Caco-2 (cell line): Measurements from ENCODE around the gene RCSD1. TPM values are rescaled to one million over a fixed set of nuclear protein-coding genes. Genes with fewer than 3 reads are reported as not detected.

Source experiments
- BruUV-seq: library from RNA; stranded (reverse); fragments of 400-500 nt; replicated peaks from 2 replicates; lab custom pipeline; 2021; lab: Mats Ljungman, UMichigan
- CTCF ChIA-PET: fragments of 300-600 bp; sonication (Branson Sonifier 250); formaldehyde crosslinking; loops from one replicate; lab custom pipeline; 2022; ENCODE audit warnings: antibody characterized with exemption; lab: Charles Lee
- POLR2A ChIA-PET: fragments of 300-600 bp; sonication (Branson Sonifier 250); formaldehyde crosslinking; loops from one replicate; lab custom pipeline; 2022; ENCODE audit warnings: antibody characterized with exemption; lab: Charles Lee
- DNase-seq, 2 experiments: peaks; one replicate each; pipeline versions ENCODE4 v3.0.0 to v3.0.0-alpha.2; 2020 to 2022
- H3K27me3 ChIP-seq: replicated peaks from 2 replicates; pipeline ENCODE4 v1.6.0; 2011; ENCODE audit warnings: low read length; ENCODE audit not compliant: control insufficient read depth, insufficient read depth
- H3K36me3 ChIP-seq: 2 replicates; pipeline ENCODE4 v1.5.1; 2011; ENCODE audit warnings: low read length; ENCODE audit not compliant: control insufficient read depth, insufficient read depth
- H3K4me1 ChIP-seq: fragments of 250-450 bp; sonication (Bioruptor Pico); 2 replicates; pipeline ENCODE4 v1.5.1; 2020; ENCODE audit warnings: mild to moderate bottlenecking
- H3K4me3 ChIP-seq: 2 replicates; pipeline ENCODE4 v1.5.1; 2011; ENCODE audit warnings: low read depth, mild to moderate bottlenecking, control low read depth, low read length
- H3K9me3 ChIP-seq: fragments of 250-450 bp; sonication (Bioruptor Pico); 2 replicates; pipeline ENCODE4 v1.5.1; 2020; ENCODE audit warnings: mild to moderate bottlenecking, moderate library complexity
- H3K27ac Mint-ChIP-seq: one replicate; pipeline ENCODE4 v1.8.0; 2022; ENCODE audit warnings: mixed read lengths; ENCODE audit not compliant: unreplicated experiment
- H3K27me3 Mint-ChIP-seq: one replicate; pipeline ENCODE4 v1.8.0; 2022; ENCODE audit warnings: mixed read lengths; ENCODE audit not compliant: insufficient read depth, unreplicated experiment
- H3K36me3 Mint-ChIP-seq: one replicate; pipeline ENCODE4 v1.8.0; 2022; ENCODE audit warnings: mild to moderate bottlenecking, mixed read lengths; ENCODE audit not compliant: insufficient read depth, unreplicated experiment
- H3K4me1 Mint-ChIP-seq: one replicate; pipeline ENCODE4 v1.8.0; 2022; ENCODE audit warnings: low read depth, mixed read lengths; ENCODE audit not compliant: unreplicated experiment
- H3K4me3 Mint-ChIP-seq: one replicate; pipeline ENCODE4 v1.8.0; 2022; ENCODE audit warnings: mild to moderate bottlenecking, moderate library complexity, mixed read lengths; ENCODE audit not compliant: unreplicated experiment
- H3K9me3 Mint-ChIP-seq: one replicate; pipeline ENCODE4 v1.8.0; 2022; ENCODE audit warnings: mixed read lengths; ENCODE audit not compliant: unreplicated experiment
- intact Hi-C: fragments of 100-400 bp; cut with micrococcal nuclease; formaldehyde crosslinking; loops from one replicate; pipeline ENCODE4 v1.10.0; 2022; ENCODE audit not compliant: unreplicated experiment
- total RNA-seq: library from RNA; stranded (reverse); gene quantifications from 2 replicates; pipeline ENCODE4 v1.2.3, GENCODE V29; 2022
- TF ChIP-seq, protein P1 (sequence below), 2 experiments: fragments of 200-600 bp in 1 of 2; IDR thresholded peaks; 1 replicate in 1 of 2; 2 replicates in 1 of 2; pipeline versions ENCODE4 v1.5.1 to v1.8.0; 2011 to 2022; ENCODE audit warnings: antibody characterized with exemption in 1 of 2, control low read depth in 1 of 2, inconsistent platforms in 1 of 2, low read depth in 1 of 2, low read length in 1 of 2, mild to moderate bottlenecking in 1 of 2, moderate library complexity in 1 of 2; ENCODE audit not compliant: insufficient read depth in 1 of 2, severe bottlenecking in 1 of 2, unreplicated experiment in 1 of 2

The RCSD1 gene
- total RNA-seq, 1 experiment from 2014 or later: not detected

DNA sequence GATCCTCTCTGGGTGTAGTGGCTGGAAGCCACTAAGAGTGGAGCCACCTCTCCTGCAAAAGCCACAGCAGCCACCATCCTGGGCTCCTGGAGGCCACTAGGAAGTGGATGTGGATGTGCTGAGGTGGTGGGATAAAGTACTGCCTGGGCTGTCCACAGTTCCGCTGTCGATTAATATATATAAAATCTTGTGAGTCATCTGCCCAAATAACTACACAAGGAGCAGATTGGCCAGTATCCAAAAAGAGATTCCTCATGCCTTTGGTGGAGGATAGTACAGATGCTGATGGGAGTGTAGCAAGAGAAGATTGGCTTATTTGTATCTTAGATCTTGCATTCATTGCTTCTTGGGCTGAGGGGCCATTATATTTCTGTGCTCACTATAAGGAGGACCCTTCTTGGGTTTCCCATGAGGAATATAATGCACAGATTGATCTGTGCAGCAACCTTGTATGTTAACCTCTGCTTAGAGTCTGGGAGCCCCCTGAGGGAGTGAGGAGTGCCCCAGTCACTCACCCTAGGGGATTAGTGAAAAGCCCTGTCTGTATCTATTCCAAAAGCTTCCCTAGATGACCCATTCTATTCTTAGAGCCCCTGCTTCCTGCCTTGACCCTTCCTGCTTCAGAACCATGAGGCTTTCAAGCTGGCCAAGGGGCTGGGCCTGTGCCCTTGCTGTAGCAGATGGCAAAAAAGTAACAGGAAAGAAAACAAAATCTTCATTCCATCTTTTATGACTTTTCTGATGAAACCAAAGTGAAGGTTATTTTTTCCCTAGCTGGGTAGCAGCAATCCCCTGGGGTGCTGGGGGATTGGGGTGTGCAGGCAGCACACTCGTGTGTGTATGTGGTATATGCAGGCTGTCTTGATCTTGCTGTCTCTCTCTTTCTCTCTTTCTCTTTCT, 31.7 kb downstream of the RCSD1 start:
- no peak overlapping the region for H3K27ac Mint-ChIP-seq
- Histone ChIP-seq H3K9me3 (no peaks in the 10 kb centered on the region), H3K36me3 (no peaks in the 10 kb centered on the region), H3K4me1 (peaks cover 11% of the 10 kb centered on the region; the same call in 1 of the 2 replicates), H3K4me3 (no peak overlapping the region), H3K27me3 (no peaks in the 10 kb centered on the region)
- no peak for DNase-seq
- ChIA-PET CTCF (no interaction called here), POLR2A (no interaction called here)
- TF ChIP-seq, protein P1, sequence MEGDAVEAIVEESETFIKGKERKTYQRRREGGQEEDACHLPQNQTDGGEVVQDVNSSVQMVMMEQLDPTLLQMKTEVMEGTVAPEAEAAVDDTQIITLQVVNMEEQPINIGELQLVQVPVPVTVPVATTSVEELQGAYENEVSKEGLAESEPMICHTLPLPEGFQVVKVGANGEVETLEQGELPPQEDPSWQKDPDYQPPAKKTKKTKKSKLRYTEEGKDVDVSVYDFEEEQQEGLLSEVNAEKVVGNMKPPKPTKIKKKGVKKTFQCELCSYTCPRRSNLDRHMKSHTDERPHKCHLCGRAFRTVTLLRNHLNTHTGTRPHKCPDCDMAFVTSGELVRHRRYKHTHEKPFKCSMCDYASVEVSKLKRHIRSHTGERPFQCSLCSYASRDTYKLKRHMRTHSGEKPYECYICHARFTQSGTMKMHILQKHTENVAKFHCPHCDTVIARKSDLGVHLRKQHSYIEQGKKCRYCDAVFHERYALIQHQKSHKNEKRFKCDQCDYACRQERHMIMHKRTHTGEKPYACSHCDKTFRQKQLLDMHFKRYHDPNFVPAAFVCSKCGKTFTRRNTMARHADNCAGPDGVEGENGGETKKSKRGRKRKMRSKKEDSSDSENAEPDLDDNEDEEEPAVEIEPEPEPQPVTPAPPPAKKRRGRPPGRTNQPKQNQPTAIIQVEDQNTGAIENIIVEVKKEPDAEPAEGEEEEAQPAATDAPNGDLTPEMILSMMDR (IDR thresholded peaks at IDR 0.05; ENCODE audit: insufficient read depth in 1 of 2, low read depth in 1 of 2, low read length in 1 of 2, severe bottlenecking in 1 of 2, unreplicated experiment in 1 of 2): no peak
- H3K4me3 Mint-ChIP-seq: no peak overlapping the region
- BruUV-seq: no TSS peak
- H3K36me3 Mint-ChIP-seq: no peaks in the 10 kb centered on the region
- intact Hi-C loops: no loop called here
- H3K27me3 Mint-ChIP-seq: no peaks in the 10 kb centered on the region
- peaks cover 16% of the 10 kb centered on the region for H3K4me1 Mint-ChIP-seq
- no peaks in the 10 kb centered on the region for H3K9me3 Mint-ChIP-seq

GRCh38 chr1:167663002-167663772, 33.2 kb downstream of the RCSD1 start:
- Histone ChIP-seq H3K4me1 (peaks cover 11% of the 10 kb centered on the region; the same call in 1 of the 2 replicates), H3K9me3 (no peaks in the 10 kb centered on the region), H3K27me3 (no peaks in the 10 kb centered on the region), H3K36me3 (no peaks in the 10 kb centered on the region), H3K4me3 (no peak overlapping the region)
- Mint-ChIP-seq H3K27me3 (no peaks in the 10 kb centered on the region), H3K4me1 (peaks cover 16% of the 10 kb centered on the region), H3K9me3 (no peaks in the 10 kb centered on the region), H3K27ac (no peak overlapping the region), H3K4me3 (no peak overlapping the region), H3K36me3 (no peaks in the 10 kb centered on the region)
- POLR2A ChIA-PET: no interaction called here
- intact Hi-C loops: no loop called here
- no TSS peak for BruUV-seq
- CTCF ChIA-PET: no interaction called here
- TF ChIP-seq, protein P1 (IDR thresholded peaks at IDR 0.05; ENCODE audit: insufficient read depth in 1 of 2, low read depth in 1 of 2, low read length in 1 of 2, severe bottlenecking in 1 of 2, unreplicated experiment in 1 of 2): no peak
- peak; percentile 16 to 44 for DNase-seq

- H3K4me1 ChIP-seq: 0 out of 2 replicates have a peak, but pooled peaks cover 6% of the 10 kb centered on the region
- no peaks in the 10 kb centered on the region for H3K36me3 ChIP-seq
- Mint-ChIP-seq H3K9me3 (no peaks in the 10 kb centered on the region), H3K4me3 (no peak overlapping the region), H3K27me3 (no peaks in the 10 kb centered on the region), H3K36me3 (no peaks in the 10 kb centered on the region), H3K27ac (no peak overlapping the region), H3K4me1 (peaks cover 9% of the 10 kb centered on the region)
- DNase-seq: no peak
- H3K27me3 ChIP-seq: no peaks in the 10 kb centered on the region
- H3K4me3 ChIP-seq: no peak overlapping the region
- TF ChIP-seq, protein P1 (IDR thresholded peaks at IDR 0.05; ENCODE audit: insufficient read depth in 1 of 2, low read depth in 1 of 2, low read length in 1 of 2, severe bottlenecking in 1 of 2, unreplicated experiment in 1 of 2): no peak
- intact Hi-C loops: no loop called here
- CTCF ChIA-PET: no interaction called here
- no TSS peak for BruUV-seq
- no peaks in the 10 kb centered on the region for H3K9me3 ChIP-seq
- POLR2A ChIA-PET: no interaction called here
These were observed 35.4 kb downstream of the RCSD1 start for GRCh38 chr1:167665469-167665868.
